ENCODE data around the gene BIRC7. TPM values are rescaled to one million over a fixed set of nuclear protein-coding genes. Genes with fewer than 3 reads are reported as not detected.

The BIRC7 gene
- total and polyA plus RNA-seq, 2 of the 4 experiments (the other 2 are of a cell fraction): not detected

DNA sequence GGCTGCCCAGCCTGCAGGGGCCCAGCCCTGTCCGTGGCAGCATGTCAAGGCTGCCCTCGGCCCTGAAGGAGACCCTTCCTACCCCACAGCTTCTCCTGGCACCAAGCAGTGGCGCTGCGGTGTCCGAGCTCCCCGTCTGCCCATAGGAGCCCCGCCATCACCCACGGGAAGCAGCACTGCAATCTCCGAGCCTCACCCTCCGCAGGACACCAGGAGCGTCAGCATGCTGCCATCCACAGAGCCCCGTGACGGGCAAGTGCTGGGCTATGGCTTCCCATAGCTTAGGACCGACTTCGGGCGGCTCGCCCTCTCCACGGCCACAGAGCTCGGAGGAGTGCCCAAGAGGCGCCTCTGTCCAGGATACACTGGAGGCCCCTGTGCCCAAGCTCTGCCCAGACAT is 44.9 kb upstream of the BIRC7 start:
- Histone ChIP-seq H3K9ac (ENCODE audit: low read depth, low read length) (no peak overlapping the region), H2AFZ (replicated peaks; ENCODE audit: low read length, poor library complexity) (no peak overlapping the region), H2BK20ac (ENCODE audit: low read depth, low read length) (no peak overlapping the region), H2BK15ac (ENCODE audit: low read depth, low read length) (no peak overlapping the region), H4K8ac (ENCODE audit: low read depth in 2 of 2, low read length in 2 of 2) (no peak overlapping the region), H3K9me1 (ENCODE audit: insufficient read depth, low read length) (0 out of 2 replicates have a peak, but pooled peaks cover 3% of the 10 kb centered on the region), H2AK5ac (ENCODE audit: low read depth, low read length) (no peak overlapping the region), H3K4ac (ENCODE audit: low read depth, low read length) (no peak overlapping the region), H4K91ac (ENCODE audit: insufficient read depth, low read depth, low read length) (no peak overlapping the region), H4K5ac (ENCODE audit: low read depth, low read length) (no peak overlapping the region), H3K4me1 (ENCODE audit: control insufficient read depth, insufficient read depth, low read length) (no peaks in the 10 kb centered on the region), H3K18ac (ENCODE audit: low read depth, low read length) (no peak overlapping the region), H3K23ac (ENCODE audit: low read depth, low read length) (no peak overlapping the region), H3K4me2 (ENCODE audit: low read depth, low read length) (no peak overlapping the region), H4K20me1 (ENCODE audit: insufficient read depth, low read length) (peaks cover 23% of the 10 kb centered on the region), H3K36me3 (ENCODE audit: control insufficient read depth, insufficient read depth, low read length) (peaks cover 7% of the 10 kb centered on the region), H3K27ac (ENCODE audit: insufficient read depth, low read length) (no peak overlapping the region), H3K4me3 (ENCODE audit: insufficient read depth, low read depth, low read length) (no peak overlapping the region), H3K14ac (replicated peaks; ENCODE audit: low read depth, low read length) (no peak overlapping the region), H2BK5ac (ENCODE audit: low read depth, low read length, poor library complexity, severe bottlenecking) (no peak overlapping the region), H3K9me3 (ENCODE audit: control insufficient read depth, insufficient read depth, low read length) (no peaks in the 10 kb centered on the region), H3K27me3 (ENCODE audit: control insufficient read depth, insufficient read depth, low read length) (no peaks in the 10 kb centered on the region; the same call in 1 of the 2 replicates), H3K56ac (ENCODE audit: extremely low read depth, insufficient read depth, low read length) (no peak overlapping the region), H2BK120ac (ENCODE audit: low read depth, low read length) (no peak overlapping the region), H2AK9ac (replicated peaks; ENCODE audit: low read depth, low read length, poor library complexity) (no peak overlapping the region), H3K79me1 (ENCODE audit: low read depth in 1 of 2, low read length in 2 of 2) (peaks cover 0 to 18% of the 10 kb centered on the region in 2 experiments; a peak in 2 of 4 replicates)
- dilution Hi-C loops (cut with HindIII; ENCODE audit: low sequenced_read_pairs, unreplicated experiment) (no loop called here), in situ Hi-C loops (cut with MboI; ENCODE audit: low sequenced_read_pairs) (no loop called here), intact Hi-C loops (cut with micrococcal nuclease) (no loop called here)
- no peak for TF ChIP-seq MAZ (IDR thresholded peaks at IDR 0.05; ENCODE audit: borderline replicate concordance, low read depth, low read length)
- TF ChIP-seq NFE2L2 (IDR thresholded peaks at IDR 0.05; ENCODE audit: low read depth, low read length): no peak
- TF ChIP-seq, protein P1, sequence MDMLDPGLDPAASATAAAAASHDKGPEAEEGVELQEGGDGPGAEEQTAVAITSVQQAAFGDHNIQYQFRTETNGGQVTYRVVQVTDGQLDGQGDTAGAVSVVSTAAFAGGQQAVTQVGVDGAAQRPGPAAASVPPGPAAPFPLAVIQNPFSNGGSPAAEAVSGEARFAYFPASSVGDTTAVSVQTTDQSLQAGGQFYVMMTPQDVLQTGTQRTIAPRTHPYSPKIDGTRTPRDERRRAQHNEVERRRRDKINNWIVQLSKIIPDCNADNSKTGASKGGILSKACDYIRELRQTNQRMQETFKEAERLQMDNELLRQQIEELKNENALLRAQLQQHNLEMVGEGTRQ (IDR thresholded peaks at IDR 0.05; ENCODE audit: low read depth, low read length): no peak
- TF ChIP-seq FOS (IDR thresholded peaks at IDR 0.05; ENCODE audit: low read depth, low read length): no peak
- TF ChIP-seq SMC3 (IDR thresholded peaks at IDR 0.05; ENCODE audit: low read depth, low read length): no peak
- no peak for TF ChIP-seq MXI1 (IDR thresholded peaks at IDR 0.05; ENCODE audit: borderline replicate concordance, low read depth, low read length)
- no peak for TF ChIP-seq CEBPB (IDR thresholded peaks at IDR 0.05; ENCODE audit: low read depth, low read length)
- no peak for TF ChIP-seq MAFK (IDR thresholded peaks at IDR 0.05; ENCODE audit: low read depth, low read length)
- TF ChIP-seq CHD1 (IDR thresholded peaks at IDR 0.05; ENCODE audit: low read depth, low read length): no peak
- TF ChIP-seq, protein P2, sequence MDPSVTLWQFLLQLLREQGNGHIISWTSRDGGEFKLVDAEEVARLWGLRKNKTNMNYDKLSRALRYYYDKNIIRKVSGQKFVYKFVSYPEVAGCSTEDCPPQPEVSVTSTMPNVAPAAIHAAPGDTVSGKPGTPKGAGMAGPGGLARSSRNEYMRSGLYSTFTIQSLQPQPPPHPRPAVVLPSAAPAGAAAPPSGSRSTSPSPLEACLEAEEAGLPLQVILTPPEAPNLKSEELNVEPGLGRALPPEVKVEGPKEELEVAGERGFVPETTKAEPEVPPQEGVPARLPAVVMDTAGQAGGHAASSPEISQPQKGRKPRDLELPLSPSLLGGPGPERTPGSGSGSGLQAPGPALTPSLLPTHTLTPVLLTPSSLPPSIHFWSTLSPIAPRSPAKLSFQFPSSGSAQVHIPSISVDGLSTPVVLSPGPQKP (IDR thresholded peaks at IDR 0.05; ENCODE audit: borderline replicate concordance, low read depth, low read length): no peak
- no peak for TF ChIP-seq RCOR1 (IDR thresholded peaks at IDR 0.05; ENCODE audit: insufficient replicate concordance, low read length)
- TF ChIP-seq BHLHE40 (IDR thresholded peaks at IDR 0.05; ENCODE audit: low read depth, low read length): no peak
- ATAC-seq (ENCODE audit: low read depth) (no peak), DNase-seq (no peak)
- WGBS, 2 experiments (ENCODE audit: extremely low coverage in 2 of 2, insufficient read length in 1 of 2): 86% methylated on average over 19 of the region's 20 CpGs; no CpG with 5 or more reads in 1 of the 2 experiments
- ChIA-PET POLR2A (ENCODE audit: unreplicated experiment) (interaction anchor here (0.6 kb wide), 1 partner anchor 13 kb away, joined by 3 read pairs; no protein-coding TSS in a partner anchor), CTCF (no interaction called here)
- no TSS peak for BruUV-seq (replicated peaks)

All from IMR-90 (cell line).